Thyroid gland (tissue), 4 donors: Measurements from ENCODE around the gene IFI44.

Experiments used
- CTCF ChIP-seq, 6 experiments: fragments of 200-600 bp in 3 of 6; fragments of 450-650 bp in 3 of 6; sonication (generic) in 3 of 6; IDR thresholded peaks; one replicate each; pipeline ENCODE4 v1.5.1; 2016 to 2019; ENCODE audit warnings: antibody characterized with exemption in 6 of 6, mild to moderate bottlenecking in 2 of 6, inconsistent platforms in 1 of 6, moderate library complexity in 1 of 6
- POLR2A ChIP-seq, 2 donors: fragments of 450-650 bp; IDR thresholded peaks; one replicate each; pipeline ENCODE4 v1.6.1; 2017; ENCODE audit warnings: antibody characterized with exemption in 2 of 2, mild to moderate bottlenecking in 2 of 2, moderate library complexity in 1 of 2

DNA sequence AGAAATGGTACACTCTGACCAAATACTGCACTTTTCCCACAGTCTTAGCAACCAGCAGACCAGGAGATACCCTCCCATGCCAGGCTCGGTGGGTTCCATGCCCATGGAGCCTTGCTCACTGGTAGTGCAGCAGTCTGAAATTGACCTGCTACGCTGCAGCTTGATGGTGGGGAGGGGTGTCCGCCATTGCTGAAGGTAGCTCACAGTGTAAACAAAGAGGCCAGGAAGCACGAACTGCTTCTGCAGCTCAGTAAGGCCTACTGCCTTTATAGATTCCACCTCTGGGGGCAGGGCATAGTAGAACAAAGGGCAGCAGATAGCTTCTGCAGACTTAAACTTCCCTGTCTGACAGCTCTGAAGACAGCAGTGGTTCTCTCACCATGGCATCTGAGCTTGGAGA, 41.7 kb upstream of the IFI44 start:
- TF ChIP-seq CTCF (IDR thresholded peaks at IDR 0.05) = no peak
- TF ChIP-seq POLR2A (IDR thresholded peaks at IDR 0.05) = no peak
